GM19193 (cell line): ENCODE results near the gene PPP2R3B.
A peak's percentile ranks its signal among the peaks of the same experiment; 100 is the strongest.

Experiments
- POLR2A ChIP-seq: IDR thresholded peaks from 4 replicates; pipeline ENCODE4 v1.6.1; 2011; ENCODE audit not compliant: insufficient read depth, insufficient read length; ENCODE audit errors: extremely low read depth

The PPP2R3B gene

GRCh38 chrX:338836-339400, 47.8 kb downstream of the PPP2R3B start:
- TF ChIP-seq POLR2A: no peak

- no peak for TF ChIP-seq POLR2A
These were observed 48.3 kb downstream of the PPP2R3B start for GRCh38 chrX:338281-338835.

GRCh38 chrX:337331-337831, 49.3 kb downstream of the PPP2R3B start:
- TF ChIP-seq POLR2A: no peak

GRCh38 chrX:336227-336626, 50.5 kb downstream of the PPP2R3B start:
- no peak for TF ChIP-seq POLR2A

GRCh38 chrX:335758-336155, 51.0 kb downstream of the PPP2R3B start:
- TF ChIP-seq POLR2A: no peak

GRCh38 chrX:334971-335757, 51.5 kb downstream of the PPP2R3B start:
- TF ChIP-seq POLR2A: no peak

- no peak for TF ChIP-seq POLR2A
These were observed 52.3 kb downstream of the PPP2R3B start for GRCh38 chrX:334331-334891.

- no peak for TF ChIP-seq POLR2A
These were observed 52.9 kb downstream of the PPP2R3B start for GRCh38 chrX:333611-334311.

- TF ChIP-seq POLR2A: no peak
These were observed 53.6 kb downstream of the PPP2R3B start for GRCh38 chrX:332916-333610.

- TF ChIP-seq POLR2A: peak; percentile 4
These were observed 54.2 kb downstream of the PPP2R3B start for GRCh38 chrX:332496-332860.

- TF ChIP-seq POLR2A: no peak
These were observed 54.7 kb downstream of the PPP2R3B start for GRCh38 chrX:331825-332495.

GRCh38 chrX:331151-331824, 55.4 kb downstream of the PPP2R3B start:
- TF ChIP-seq POLR2A: no peak

GRCh38 chrX:330726-331150, 56.0 kb downstream of the PPP2R3B start:
- no peak for TF ChIP-seq POLR2A
